GM19099 (cell line): ENCODE measurements around the gene CACNA1F.

Experiments
- POLR2A ChIP-seq: IDR thresholded peaks from 3 replicates; pipeline ENCODE4 v1.6.1; 2011; ENCODE audit warnings: low read depth; ENCODE audit not compliant: insufficient read length; ENCODE audit errors: extremely low read depth

CACNA1F gene

DNA sequence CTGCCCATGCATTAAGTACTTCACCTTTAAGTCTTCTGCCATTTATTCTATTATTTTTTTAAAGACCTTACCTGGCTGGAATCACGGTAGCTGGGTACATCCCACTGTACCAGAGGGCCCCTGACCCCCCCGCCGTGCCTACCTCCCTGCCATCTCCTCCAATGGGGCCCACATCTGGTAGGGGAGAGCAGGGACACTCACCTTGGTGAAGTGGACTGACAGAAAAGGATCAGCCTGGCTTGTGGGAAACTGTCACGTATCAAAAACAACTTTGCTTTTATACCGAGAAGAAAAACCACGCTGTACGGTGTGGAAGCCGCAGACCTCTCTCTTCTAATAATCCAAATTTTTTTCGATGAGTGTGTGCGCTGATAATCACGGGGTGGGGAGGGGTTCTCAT lies 31.3 kb upstream of the CACNA1F start, which contains the start of gene FOXP3:
Gene FOXP3 (minus strand): TSS at position 251 of the 400 bp plus-strand sequence. CDS start 6,205 bp downstream, outside the sequence.
- no peak for TF ChIP-seq POLR2A

DNA sequence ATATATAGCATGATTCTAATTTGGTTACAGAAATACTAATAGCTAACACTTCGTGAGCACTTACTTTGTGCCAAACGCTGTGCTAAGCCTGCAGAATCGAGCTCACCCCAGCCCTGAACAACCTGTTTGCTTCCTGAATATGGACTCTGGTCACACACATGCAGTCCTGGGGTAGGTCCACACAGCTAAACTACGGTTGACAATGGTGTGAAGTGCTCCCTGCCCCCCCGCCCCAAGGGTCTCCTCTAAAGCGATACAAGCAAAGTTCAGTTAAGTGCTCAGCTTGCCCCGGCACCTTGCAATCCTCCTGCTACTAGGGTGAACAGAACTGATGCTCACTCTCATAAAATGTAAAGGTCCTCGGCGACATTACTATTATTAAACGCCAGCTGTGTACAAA lies 30.5 kb upstream of the CACNA1F start:
- TF ChIP-seq POLR2A: no peak

DNA sequence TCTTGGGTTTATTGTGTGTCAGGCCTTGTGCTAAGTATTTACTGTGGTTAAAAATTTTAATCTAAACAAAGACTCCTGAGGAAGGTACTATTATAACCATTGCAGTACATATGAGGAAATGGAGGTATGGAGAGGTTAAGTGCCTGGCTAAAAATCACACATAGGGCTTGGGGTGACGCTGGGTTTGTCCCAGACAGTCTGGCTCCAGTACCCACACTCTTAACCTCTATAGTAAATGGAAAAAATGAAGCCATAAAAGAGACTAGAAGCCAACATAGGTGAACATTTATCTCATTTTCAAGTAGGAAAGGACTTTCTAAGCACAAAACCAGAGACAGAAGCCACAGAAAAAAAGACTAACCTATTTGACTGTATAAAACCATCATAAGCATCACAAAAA lies 29.5 kb upstream of the CACNA1F start:
- TF ChIP-seq POLR2A: no peak

DNA sequence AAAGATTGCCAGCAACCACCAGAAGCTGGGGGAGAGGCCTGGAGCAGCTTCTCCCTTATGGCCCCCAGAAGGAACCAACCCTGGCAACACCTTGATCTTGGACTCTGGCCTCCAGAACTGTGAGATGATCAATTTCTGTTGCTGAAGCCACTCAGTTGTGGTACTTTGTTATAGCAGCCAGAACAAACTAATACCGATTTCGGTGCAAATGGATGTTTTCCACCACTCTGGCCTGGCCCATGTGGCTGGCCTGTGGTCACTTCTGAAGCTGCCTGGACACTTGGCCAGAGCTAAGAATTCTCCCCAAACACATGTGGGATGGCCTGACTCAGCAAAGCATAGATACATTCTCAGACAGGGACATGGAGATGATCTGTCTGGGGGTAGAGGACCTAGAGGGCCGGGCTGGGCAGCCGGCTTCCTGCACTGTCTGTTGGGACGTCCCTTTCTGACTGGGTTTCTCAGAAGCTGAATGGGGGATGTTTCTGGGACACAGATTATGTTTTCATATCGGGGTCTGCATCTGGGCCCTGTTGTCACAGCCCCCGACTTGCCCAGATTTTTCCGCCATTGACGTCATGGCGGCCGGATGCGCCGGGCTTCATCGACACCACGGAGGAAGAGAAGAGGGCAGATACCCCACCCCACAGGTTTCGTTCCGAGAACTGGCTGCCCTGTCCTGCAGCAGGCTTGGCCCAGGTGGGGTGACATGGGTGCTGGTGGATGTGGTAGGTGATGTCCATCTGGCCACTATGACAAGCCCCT lies 27.3 kb upstream of the CACNA1F start:
- no peak for TF ChIP-seq POLR2A

DNA sequence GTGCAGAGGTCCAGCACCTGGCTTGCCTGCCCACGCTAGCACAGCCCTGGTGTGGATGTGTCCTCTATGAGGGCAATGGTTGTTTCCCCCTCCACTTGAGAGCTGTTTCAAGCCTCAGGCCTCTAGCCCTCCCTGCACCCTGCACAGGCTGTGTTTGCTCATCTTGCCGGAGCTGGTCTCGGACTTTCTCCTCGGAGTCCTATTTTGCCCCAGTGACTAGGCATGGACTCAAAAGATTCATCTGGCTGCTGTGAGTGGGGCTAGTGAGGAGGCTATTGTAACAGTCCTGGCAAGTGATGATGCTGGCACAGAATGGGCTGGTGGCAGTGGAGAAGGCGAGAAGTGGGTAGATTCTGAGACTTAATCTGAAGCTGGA lies 25.6 kb upstream of the CACNA1F start:
- no peak for TF ChIP-seq POLR2A

DNA sequence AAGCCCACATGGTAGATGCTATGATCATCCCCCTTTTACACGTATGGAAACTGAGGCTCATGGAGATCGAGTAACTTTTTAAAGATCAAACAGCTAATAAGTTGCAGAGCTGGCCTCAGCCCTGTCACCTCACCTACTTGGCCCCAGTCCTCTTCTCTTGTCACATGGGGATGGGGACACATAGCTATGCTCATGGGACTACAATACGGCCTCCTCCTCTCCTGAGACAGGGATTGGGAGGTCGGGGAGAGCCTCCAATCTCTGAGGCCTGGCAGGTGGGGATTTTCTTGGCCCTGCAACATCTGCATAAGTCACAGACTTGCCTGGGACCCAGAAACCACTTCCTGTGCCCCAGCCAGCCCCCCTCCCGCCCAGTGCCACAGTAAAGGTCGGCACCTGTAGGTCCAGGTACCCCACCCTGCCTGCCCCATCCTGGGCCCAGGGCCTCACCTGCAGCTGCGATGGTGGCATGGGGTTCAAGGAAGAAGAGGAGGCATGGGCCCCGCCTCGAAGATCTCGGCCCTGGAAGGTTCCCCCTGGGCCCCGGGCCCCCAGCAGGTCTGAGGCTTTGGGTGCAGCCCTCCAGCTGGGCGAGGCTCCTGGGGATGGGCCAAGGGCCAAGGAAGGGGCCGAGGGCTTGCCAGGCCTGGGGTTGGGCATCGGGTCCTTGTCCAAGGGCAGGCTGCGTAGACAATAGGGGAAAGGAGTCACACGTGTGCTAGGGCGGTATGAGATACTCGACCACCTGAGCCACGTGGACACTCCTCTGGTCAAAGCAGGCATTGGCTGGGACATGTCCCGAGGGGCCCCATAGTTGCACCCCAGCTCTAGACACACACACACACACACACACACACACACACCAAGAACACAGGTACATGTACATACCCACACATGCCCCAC lies 25.0 kb upstream of the CACNA1F start:
- TF ChIP-seq POLR2A: no peak

DNA sequence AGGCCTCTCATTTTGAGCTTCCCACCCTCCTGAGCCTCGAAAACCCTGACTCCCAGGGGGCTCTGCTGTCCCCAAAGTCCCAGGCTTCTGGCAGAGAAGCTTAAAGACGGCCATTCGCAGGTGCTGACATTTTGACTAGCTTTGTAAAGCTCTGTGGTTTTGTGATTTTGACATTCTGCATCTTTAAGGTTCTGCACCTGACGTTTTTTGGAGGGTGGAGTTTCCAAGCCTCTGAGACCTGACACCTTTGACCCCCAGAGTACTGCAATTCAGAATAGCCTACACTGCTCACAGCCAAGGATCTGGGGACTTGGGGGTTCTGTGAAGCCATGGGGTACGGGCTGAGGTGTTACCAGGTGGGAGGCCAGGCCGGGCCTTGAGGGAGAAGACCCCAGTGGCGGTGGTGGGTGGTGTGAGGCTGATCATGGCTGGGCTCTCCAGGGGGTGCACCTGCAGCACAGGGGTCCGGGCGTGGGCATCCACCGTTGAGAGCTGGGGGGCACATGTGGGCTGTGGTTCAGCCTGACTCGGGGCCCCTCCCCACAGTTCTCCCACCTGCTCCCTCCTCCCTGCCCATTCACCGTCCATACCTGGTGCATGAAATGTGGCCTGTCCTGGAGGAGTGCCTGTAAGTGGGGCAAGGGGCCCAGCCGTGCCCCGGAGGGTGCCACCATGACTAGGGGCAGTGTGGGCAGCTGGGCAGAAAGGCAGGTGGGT lies 24.1 kb upstream of the CACNA1F start:
- no peak for TF ChIP-seq POLR2A

DNA sequence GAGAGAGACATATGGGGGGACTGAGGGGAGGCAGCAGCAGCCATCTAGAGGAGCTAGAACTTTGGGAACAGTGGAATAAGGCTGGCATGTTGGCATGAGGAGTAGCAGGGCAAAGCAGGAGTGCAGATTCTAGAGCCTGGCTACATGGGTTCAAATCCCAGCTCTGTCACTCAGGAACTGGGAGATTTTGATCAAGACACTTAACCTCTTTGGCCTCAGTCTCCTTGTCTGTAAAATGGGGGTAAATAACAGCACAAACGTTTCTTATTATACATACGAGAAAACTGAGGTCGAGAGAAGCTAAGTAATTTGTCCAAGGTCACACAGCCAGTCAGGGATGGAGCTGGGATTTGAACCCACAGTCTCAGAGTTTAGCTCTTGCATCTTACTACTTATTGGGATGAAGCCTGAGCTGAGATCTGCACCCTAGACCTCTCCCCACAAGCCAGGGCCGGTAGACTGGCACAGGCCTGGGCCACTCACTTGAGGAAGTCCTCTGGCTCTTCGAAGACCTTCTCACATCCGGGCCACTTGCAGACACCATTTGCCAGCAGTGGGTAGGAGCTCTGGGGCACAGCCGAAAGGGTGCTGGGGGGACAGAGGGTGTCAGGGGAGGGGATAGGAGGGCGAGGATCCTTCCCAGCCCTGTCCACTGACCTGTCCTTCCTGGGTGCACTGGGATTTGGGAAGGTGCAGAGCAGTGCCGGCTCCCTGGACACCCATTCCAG lies 23.3 kb upstream of the CACNA1F start:
- TF ChIP-seq POLR2A: no peak

DNA sequence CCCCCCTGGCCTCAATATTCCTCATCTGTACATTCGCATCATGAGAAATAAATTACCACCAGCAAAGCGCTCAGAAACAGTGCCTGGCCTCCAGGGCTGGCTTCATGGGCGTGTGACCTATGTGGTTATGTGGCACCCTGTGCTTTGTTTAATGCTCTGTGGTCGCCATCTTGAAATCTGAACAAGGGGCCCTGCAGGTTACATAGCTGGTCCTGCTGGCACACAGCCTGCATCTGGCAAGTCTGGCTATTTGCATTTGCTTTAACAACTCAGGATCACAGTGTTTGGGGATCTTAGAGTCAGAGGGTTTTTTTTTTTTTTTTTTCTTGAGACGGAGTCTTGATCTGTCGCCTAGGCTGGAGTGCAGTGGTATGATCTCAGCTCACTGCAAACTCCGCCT lies 21.5 kb upstream of the CACNA1F start:
- TF ChIP-seq POLR2A: no peak

DNA sequence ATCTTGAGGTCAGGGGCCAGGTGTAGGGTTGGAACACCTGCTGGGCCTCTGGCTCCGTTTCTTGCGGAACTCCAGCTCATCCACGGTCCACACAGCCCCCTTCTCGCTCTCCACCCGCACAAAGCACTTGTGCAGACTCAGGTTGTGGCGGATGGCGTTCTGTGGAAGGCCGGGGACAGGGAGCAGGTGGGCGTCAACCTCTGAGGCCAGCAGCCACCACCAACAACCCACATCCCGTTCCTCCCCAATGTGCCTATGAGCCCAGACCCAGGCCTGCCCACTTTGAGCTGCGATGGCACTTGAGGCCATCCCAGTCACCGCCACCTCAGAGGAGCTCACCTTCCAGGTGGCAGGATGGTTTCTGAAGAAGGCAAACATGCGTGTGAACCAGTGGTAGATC lies 18.2 kb upstream of the CACNA1F start:
- TF ChIP-seq POLR2A: no peak

DNA sequence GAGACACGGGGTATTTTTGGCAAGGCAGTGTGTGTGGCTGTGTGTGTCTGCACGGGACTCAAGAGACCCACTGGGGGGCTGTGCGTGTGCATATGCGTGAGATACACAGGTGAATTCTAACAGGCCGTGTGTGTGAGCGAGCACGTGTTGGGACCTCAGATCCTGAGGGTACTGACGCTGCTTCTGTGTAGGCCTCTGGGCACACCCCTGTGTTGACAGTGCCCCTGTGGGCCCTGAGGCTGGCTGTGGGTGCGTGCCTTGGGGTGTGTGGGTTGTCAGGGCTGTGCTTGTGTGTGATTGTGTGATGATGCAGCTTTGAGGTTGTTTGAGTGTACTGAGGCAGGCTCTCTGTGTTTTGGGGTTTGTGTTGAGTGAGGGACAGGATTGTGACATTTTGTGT lies 17.4 kb upstream of the CACNA1F start:
- TF ChIP-seq POLR2A: no peak

DNA sequence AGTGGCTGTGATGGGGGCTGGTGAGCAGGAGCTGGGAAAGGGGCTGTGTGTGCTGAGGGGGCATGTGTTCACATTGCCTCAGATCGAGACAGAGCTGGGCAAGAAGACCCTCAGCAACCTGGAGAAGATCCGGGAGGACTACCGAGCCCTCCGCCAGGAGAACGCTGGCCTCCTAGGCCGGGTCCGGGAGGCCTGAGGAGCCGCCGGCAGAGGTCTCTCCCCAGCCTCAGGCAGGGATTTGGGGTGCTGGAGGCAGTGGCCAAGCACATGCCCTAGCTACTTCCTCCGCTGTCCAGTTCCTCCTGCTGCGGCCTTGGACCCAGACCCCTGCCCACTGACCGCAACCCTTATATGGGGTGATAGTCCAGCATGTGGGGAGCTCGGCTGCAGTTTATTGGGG lies 16.9 kb upstream of the CACNA1F start:
- no peak for TF ChIP-seq POLR2A

DNA sequence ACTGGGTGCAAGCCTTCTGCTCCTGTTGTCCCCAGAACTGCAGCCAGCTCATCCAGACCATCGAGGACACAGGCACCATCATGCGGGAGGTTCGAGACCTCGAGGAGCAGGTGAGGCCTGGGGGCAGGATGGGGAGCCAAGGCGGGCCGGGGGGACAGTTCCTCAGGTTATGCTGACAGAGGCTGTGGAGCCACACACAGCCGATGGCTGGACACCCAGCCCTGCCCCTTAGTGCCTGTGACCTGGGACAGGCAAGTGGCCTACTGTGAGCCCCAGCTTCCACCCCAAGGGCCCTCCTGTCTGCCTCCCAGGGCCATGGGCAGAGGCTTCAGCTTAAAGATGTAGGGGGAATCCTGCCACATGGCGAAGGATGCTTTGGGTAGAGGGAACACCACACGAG lies 16.5 kb upstream of the CACNA1F start:
- no peak for TF ChIP-seq POLR2A

DNA sequence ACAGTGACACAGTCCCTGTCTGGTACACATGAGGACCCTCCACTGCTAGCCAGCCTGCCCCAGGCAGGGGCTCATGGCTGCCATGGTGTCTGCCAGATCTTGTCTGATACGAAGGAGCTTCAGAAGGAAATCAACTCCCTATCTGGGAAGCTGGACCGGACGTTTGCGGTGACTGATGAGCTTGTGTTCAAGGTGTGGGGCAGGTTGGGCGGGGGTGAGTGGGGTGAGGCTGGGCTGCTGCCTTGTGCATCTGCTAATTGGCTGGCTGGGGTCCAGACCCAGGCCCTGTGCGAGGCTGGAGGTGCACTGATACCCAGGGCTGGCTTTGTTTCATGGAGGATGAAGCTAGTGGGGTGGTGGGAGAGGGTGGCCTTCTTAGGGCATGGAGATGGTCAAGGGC lies 15.9 kb upstream of the CACNA1F start:
- no peak for TF ChIP-seq POLR2A
